ENCODE data around the gene IRX2.

Gene IRX2

GRCh38 chr5:2751592-2752021 is at the start of gene IRX2:
Gene IRX2, minus strand, starts transcription at chr5:2751677. Its CDS starts 264 bp downstream, at chr5:2751413.
- peak; percentile 92 for DNase-seq

- no peak for DNase-seq
Observed at GRCh38 chr5:2800035-2800434, 48.6 kb upstream of the IRX2 start.

GRCh38 chr5:2797981-2798380 is 46.5 kb upstream of the IRX2 start:
- no peak for DNase-seq

- no peak for DNase-seq
Observed at GRCh38 chr5:2797160-2797559, 45.7 kb upstream of the IRX2 start.

- no peak for DNase-seq
Observed at GRCh38 chr5:2783223-2783622, 31.7 kb upstream of the IRX2 start.

GRCh38 chr5:2782658-2783057 is 31.2 kb upstream of the IRX2 start:
- no peak for DNase-seq

- DNase-seq, result no peak
Observed at GRCh38 chr5:2780421-2781171, 29.1 kb upstream of the IRX2 start.

- DNase-seq, result no peak
Observed at GRCh38 chr5:2779459-2779858, 28.0 kb upstream of the IRX2 start.

GRCh38 chr5:2776337-2777302 is 25.1 kb upstream of the IRX2 start:
- no peak for DNase-seq

- no peak for DNase-seq
Observed at GRCh38 chr5:2773327-2773726, 21.9 kb upstream of the IRX2 start.

GRCh38 chr5:2767089-2767488 is 15.6 kb upstream of the IRX2 start:
- no peak for DNase-seq

GRCh38 chr5:2764581-2764980 is 13.1 kb upstream of the IRX2 start:
- no peak for DNase-seq

GRCh38 chr5:2763533-2763794 is 12.0 kb upstream of the IRX2 start:
- DNase-seq, result no peak

GRCh38 chr5:2762744-2763532 is 11.5 kb upstream of the IRX2 start:
- no peak for DNase-seq

GRCh38 chr5:2761921-2762488 is 10.5 kb upstream of the IRX2 start:
- no peak for DNase-seq

GRCh38 chr5:2759696-2760461 is 8.4 kb upstream of the IRX2 start:
- no peak for DNase-seq

- DNase-seq, result no peak
Observed at GRCh38 chr5:2759091-2759490, 7.6 kb upstream of the IRX2 start.

- no peak for DNase-seq
Observed at GRCh38 chr5:2758632-2759031, 7.2 kb upstream of the IRX2 start.

- DNase-seq, result no peak
Observed at GRCh38 chr5:2757563-2758351, 6.3 kb upstream of the IRX2 start.

- DNase-seq, result no peak
Observed at GRCh38 chr5:2756211-2757152, 5.0 kb upstream of the IRX2 start.
